NCI-H82 treated with DMSO at 0.1 percent for 48 hours (cell line): ENCODE data around the gene PLCXD3.
"Not testable (repeated sequence)": the region's sequence is repeated elsewhere in the genome, so short reads cannot be mapped to it uniquely, and the experiment has no call there.

ENCODE experiments used
- DNase-seq: peaks from one replicate; lab custom pipeline; 2025; ENCODE audit not compliant: unreplicated experiment; lab: John Stamatoyannopoulos, UW

The PLCXD3 gene

GRCh38 chr5:41356786-41357185 lies 153.6 kb downstream of the PLCXD3 start:
- DNase-seq = no peak

- no peak for DNase-seq
Observed at GRCh38 chr5:41349846-41350245, 160.6 kb downstream of the PLCXD3 start.

- no peak for DNase-seq
Observed at GRCh38 chr5:41347569-41347968, 162.8 kb downstream of the PLCXD3 start.

- no peak for DNase-seq
Observed at GRCh38 chr5:41346609-41347008, 163.8 kb downstream of the PLCXD3 start.

- DNase-seq = no peak
Observed at GRCh38 chr5:41345295-41345694, 165.1 kb downstream of the PLCXD3 start.

- DNase-seq = no peak
Observed at GRCh38 chr5:41339339-41339738, 171.1 kb downstream of the PLCXD3 start.

- no peak for DNase-seq
Observed at GRCh38 chr5:41338136-41338675, 172.2 kb downstream of the PLCXD3 start.

GRCh38 chr5:41337724-41338123 lies 172.7 kb downstream of the PLCXD3 start:
- DNase-seq = no peak

- DNase-seq = no peak
Observed at GRCh38 chr5:41337216-41337615, 173.2 kb downstream of the PLCXD3 start.

- DNase-seq = no peak
Observed at GRCh38 chr5:41336471-41336870, 173.9 kb downstream of the PLCXD3 start.

GRCh38 chr5:41335596-41336181 lies 174.7 kb downstream of the PLCXD3 start:
- no peak for DNase-seq

- DNase-seq = no peak
Observed at GRCh38 chr5:41334758-41335157, 175.6 kb downstream of the PLCXD3 start.

- DNase-seq = no peak
Observed at GRCh38 chr5:41334221-41334620, 176.2 kb downstream of the PLCXD3 start.

- DNase-seq = no peak
Observed at GRCh38 chr5:41325074-41325473, 185.3 kb downstream of the PLCXD3 start.

GRCh38 chr5:41322826-41323225 lies 187.6 kb downstream of the PLCXD3 start:
- not testable (repeated sequence) for DNase-seq

- DNase-seq = no peak
Observed at GRCh38 chr5:41312478-41313060, 197.8 kb downstream of the PLCXD3 start.

GRCh38 chr5:41312066-41312465 lies 198.3 kb downstream of the PLCXD3 start:
- no peak for DNase-seq

GRCh38 chr5:41309275-41309674 lies 201.1 kb downstream of the PLCXD3 start:
- no peak for DNase-seq

- no peak for DNase-seq
Observed at GRCh38 chr5:41306005-41306404, 204.4 kb downstream of the PLCXD3 start.

- DNase-seq = no peak
Observed at GRCh38 chr5:41305056-41305455, 205.3 kb downstream of the PLCXD3 start.

- DNase-seq = no peak
Observed at GRCh38 chr5:41296066-41296465, 214.3 kb downstream of the PLCXD3 start.

- no peak for DNase-seq
Observed at GRCh38 chr5:41291323-41291722, 219.1 kb downstream of the PLCXD3 start.

- no peak for DNase-seq
Observed at GRCh38 chr5:41290810-41291209, 219.6 kb downstream of the PLCXD3 start.
